ENCODE data around the gene SLC33A1. TPM values are rescaled to one million over a fixed set of nuclear protein-coding genes. Genes with fewer than 3 reads are reported as not detected.
"Not testable (repeated sequence)": the region's sequence is repeated elsewhere in the genome, so short reads cannot be mapped to it uniquely, and the experiment has no call there.

The SLC33A1 gene
- total RNA-seq, 1 experiment from 2014 or later = 24.9 TPM

DNA sequence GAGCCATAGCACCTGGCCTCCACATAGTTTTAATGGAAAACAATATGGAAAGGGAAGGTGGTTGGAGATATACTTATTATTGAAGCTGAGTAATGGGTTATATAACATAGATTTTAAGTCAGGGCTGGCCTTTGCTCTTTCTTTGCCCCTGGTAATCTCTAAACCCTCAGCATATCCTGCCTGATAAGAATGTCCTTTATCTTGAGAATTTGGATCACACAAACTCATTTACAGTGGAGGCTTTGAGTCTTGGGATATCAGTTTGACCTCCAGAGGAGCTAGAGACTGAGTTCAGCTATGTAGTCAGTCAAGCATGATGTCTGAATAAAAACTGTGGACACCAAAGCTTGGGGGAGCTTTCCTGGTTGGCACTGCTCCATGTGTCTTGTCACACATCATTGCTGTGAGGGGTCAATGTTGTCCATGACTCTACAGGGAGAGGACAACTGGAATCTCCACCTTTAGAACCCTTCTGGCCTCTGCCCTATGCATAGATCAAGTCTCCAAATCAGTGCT, 39.1 kb downstream of the SLC33A1 start (continued):
- TF ChIP-seq, protein P1, sequence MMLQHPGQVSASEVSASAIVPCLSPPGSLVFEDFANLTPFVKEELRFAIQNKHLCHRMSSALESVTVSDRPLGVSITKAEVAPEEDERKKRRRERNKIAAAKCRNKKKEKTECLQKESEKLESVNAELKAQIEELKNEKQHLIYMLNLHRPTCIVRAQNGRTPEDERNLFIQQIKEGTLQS (CRISPR knock-in tag; conservative IDR thresholded peaks at IDR 0.05) = no peak
- TF ChIP-seq, protein P2, sequence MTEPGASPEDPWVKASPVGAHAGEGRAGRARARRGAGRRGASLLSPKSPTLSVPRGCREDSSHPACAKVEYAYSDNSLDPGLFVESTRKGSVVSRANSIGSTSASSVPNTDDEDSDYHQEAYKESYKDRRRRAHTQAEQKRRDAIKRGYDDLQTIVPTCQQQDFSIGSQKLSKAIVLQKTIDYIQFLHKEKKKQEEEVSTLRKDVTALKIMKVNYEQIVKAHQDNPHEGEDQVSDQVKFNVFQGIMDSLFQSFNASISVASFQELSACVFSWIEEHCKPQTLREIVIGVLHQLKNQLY (CRISPR knock-in tag; IDR thresholded peaks at IDR 0.05) = no peak
- TF ChIP-seq, protein P3, sequence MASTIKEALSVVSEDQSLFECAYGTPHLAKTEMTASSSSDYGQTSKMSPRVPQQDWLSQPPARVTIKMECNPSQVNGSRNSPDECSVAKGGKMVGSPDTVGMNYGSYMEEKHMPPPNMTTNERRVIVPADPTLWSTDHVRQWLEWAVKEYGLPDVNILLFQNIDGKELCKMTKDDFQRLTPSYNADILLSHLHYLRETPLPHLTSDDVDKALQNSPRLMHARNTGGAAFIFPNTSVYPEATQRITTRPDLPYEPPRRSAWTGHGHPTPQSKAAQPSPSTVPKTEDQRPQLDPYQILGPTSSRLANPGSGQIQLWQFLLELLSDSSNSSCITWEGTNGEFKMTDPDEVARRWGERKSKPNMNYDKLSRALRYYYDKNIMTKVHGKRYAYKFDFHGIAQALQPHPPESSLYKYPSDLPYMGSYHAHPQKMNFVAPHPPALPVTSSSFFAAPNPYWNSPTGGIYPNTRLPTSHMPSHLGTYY (CRISPR knock-in tag; IDR thresholded peaks at IDR 0.05) = no peak
- TF ChIP-seq, protein P4, sequence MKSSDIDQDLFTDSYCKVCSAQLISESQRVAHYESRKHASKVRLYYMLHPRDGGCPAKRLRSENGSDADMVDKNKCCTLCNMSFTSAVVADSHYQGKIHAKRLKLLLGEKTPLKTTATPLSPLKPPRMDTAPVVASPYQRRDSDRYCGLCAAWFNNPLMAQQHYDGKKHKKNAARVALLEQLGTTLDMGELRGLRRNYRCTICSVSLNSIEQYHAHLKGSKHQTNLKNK (CRISPR knock-in tag; IDR thresholded peaks at IDR 0.05) = no peak

DNA sequence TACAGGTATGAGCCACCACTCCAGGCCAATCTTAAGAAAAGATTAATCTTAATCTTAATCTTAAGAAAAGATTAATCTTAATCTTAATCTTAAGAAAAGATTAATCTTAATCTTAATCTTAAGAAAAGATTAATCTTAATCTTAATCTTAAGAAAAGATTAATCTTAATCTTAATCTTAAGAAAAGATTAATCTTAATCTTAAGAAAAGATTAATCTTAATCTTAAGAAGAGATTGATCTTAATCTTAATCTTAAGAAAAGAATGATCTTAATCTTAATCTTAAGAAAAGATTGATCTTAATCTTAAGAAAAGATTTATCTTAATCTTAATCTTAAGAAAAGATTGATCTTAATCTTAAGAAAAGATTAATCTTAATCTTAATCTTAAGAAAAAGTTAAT, 41.0 kb downstream of the SLC33A1 start:
- POLR2A ChIA-PET; H3K9me3 Mint-ChIP-seq; H3K27me3 Mint-ChIP-seq (ENCODE audit: low read depth); H3K27ac Mint-ChIP-seq; H3K36me3 Mint-ChIP-seq; ATAC-seq; H3K4me3 Mint-ChIP-seq; H3K4me1 Mint-ChIP-seq; DNase-seq (ENCODE audit: low spot score): not testable (repeated sequence)
- TF ChIP-seq OVOL2 (CRISPR knock-in tag; IDR thresholded peaks at IDR 0.05; ENCODE audit: borderline replicate concordance) = peak; percentile 58; the same call in 1 of the 2 replicates
- CTCF ChIA-PET = interaction anchor here (1.1 kb wide), 1 partner anchor 457 kb away, joined by 4 read pairs; no protein-coding TSS in a partner anchor

DNA sequence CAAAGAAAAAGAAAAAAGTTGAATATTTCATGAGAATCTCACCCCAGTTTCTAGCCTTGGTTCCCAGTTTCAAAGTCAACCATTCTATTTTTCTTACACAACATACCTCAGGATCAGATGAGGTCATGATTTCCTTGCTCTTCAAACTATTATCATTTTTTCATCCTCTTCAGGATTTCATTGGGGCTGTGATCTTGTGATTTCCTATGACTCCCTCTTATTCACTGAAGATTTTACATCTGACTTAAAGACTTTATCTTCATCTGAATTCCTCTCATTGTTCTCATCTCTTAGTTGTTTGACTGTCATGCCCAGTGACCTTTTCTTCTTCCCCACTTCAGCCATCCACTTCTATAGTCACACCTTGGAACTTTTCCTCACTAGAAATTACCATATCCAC, 45.0 kb downstream of the SLC33A1 start:
- DNase-seq (ENCODE audit: low spot score) = no peak
- POLR2A ChIA-PET = no interaction called here
- H3K27me3 Mint-ChIP-seq (ENCODE audit: low read depth) = no peaks in the 10 kb centered on the region; the same call in 1 of the 2 replicates
- CTCF ChIA-PET = interaction anchor here (1.5 kb wide), 1 partner anchor 61 kb away, joined by 4 read pairs; the partner anchor contains the start of gene GMPS
- H3K27ac Mint-ChIP-seq = no peak overlapping the region
- H3K4me1 Mint-ChIP-seq = no peaks in the 10 kb centered on the region
- no peaks in the 10 kb centered on the region for H3K36me3 Mint-ChIP-seq
- no peak overlapping the region for H3K4me3 Mint-ChIP-seq
- no peaks in the 10 kb centered on the region for H3K9me3 Mint-ChIP-seq
- no peak for ATAC-seq
- TF ChIP-seq ZBTB21 (CRISPR knock-in tag; IDR thresholded peaks at IDR 0.05; ENCODE audit: borderline replicate concordance) (no peak), ZNF219 (CRISPR knock-in tag; IDR thresholded peaks at IDR 0.05; ENCODE audit: borderline replicate concordance) (no peak), EMX1 (CRISPR knock-in tag; IDR thresholded peaks at IDR 0.05) (no peak), KAT7 (CRISPR knock-in tag; IDR thresholded peaks at IDR 0.05; ENCODE audit: borderline replicate concordance) (no peak)
- TF ChIP-seq, protein P5, sequence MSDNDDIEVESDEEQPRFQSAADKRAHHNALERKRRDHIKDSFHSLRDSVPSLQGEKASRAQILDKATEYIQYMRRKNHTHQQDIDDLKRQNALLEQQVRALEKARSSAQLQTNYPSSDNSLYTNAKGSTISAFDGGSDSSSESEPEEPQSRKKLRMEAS (CRISPR knock-in tag; IDR thresholded peaks at IDR 0.05) = no peak
- TF ChIP-seq, protein P6, sequence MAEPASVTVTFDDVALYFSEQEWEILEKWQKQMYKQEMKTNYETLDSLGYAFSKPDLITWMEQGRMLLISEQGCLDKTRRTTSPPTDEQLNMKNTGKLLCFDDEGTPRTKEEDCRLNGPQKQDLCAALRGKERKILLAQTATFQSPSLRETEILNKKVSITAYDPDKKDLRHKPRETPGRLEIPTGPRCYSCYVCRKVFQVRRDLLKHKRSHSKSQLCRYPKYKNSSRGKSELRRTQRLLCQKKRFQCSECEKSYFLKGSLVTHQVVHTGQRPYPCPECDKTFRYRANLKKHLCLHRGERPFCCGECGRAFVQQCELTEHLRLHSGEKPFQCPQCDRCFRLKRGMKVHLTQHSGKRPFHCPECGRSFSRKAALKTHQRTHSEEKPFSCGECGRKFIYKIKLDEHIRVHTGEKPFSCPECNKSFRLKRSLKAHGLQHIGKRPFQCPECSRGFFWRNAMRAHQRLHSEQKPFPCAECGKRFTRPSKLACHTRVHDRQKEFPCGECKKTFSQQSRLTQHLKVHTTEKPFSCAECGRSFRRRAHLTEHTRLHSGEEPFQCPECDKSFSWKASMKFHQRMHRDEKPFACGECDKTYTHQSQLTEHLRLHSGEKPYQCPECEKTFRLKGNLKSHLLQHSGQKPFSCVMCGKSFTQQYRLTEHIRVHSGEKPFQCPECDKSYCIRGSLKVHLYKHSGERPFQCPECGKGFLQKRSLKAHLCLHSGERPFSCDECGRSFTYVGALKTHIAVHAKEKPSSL (CRISPR knock-in tag; conservative IDR thresholded peaks at IDR 0.05) = no peak
- TF ChIP-seq, protein P7, sequence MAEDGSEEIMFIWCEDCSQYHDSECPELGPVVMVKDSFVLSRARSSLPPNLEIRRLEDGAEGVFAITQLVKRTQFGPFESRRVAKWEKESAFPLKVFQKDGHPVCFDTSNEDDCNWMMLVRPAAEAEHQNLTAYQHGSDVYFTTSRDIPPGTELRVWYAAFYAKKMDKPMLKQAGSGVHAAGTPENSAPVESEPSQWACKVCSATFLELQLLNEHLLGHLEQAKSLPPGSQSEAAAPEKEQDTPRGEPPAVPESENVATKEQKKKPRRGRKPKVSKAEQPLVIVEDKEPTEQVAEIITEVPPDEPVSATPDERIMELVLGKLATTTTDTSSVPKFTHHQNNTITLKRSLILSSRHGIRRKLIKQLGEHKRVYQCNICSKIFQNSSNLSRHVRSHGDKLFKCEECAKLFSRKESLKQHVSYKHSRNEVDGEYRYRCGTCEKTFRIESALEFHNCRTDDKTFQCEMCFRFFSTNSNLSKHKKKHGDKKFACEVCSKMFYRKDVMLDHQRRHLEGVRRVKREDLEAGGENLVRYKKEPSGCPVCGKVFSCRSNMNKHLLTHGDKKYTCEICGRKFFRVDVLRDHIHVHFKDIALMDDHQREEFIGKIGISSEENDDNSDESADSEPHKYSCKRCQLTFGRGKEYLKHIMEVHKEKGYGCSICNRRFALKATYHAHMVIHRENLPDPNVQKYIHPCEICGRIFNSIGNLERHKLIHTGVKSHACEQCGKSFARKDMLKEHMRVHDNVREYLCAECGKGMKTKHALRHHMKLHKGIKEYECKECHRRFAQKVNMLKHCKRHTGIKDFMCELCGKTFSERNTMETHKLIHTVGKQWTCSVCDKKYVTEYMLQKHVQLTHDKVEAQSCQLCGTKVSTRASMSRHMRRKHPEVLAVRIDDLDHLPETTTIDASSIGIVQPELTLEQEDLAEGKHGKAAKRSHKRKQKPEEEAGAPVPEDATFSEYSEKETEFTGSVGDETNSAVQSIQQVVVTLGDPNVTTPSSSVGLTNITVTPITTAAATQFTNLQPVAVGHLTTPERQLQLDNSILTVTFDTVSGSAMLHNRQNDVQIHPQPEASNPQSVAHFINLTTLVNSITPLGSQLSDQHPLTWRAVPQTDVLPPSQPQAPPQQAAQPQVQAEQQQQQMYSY (CRISPR knock-in tag; IDR thresholded peaks at IDR 0.05) = no peak
- TF ChIP-seq, protein P8, sequence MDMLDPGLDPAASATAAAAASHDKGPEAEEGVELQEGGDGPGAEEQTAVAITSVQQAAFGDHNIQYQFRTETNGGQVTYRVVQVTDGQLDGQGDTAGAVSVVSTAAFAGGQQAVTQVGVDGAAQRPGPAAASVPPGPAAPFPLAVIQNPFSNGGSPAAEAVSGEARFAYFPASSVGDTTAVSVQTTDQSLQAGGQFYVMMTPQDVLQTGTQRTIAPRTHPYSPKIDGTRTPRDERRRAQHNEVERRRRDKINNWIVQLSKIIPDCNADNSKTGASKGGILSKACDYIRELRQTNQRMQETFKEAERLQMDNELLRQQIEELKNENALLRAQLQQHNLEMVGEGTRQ (CRISPR knock-in tag; IDR thresholded peaks at IDR 0.05) = no peak
- TF ChIP-seq, protein P9, sequence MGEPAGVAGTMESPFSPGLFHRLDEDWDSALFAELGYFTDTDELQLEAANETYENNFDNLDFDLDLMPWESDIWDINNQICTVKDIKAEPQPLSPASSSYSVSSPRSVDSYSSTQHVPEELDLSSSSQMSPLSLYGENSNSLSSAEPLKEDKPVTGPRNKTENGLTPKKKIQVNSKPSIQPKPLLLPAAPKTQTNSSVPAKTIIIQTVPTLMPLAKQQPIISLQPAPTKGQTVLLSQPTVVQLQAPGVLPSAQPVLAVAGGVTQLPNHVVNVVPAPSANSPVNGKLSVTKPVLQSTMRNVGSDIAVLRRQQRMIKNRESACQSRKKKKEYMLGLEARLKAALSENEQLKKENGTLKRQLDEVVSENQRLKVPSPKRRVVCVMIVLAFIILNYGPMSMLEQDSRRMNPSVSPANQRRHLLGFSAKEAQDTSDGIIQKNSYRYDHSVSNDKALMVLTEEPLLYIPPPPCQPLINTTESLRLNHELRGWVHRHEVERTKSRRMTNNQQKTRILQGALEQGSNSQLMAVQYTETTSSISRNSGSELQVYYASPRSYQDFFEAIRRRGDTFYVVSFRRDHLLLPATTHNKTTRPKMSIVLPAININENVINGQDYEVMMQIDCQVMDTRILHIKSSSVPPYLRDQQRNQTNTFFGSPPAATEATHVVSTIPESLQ (CRISPR knock-in tag; IDR thresholded peaks at IDR 0.05) = no peak
- TF ChIP-seq, protein P10, sequence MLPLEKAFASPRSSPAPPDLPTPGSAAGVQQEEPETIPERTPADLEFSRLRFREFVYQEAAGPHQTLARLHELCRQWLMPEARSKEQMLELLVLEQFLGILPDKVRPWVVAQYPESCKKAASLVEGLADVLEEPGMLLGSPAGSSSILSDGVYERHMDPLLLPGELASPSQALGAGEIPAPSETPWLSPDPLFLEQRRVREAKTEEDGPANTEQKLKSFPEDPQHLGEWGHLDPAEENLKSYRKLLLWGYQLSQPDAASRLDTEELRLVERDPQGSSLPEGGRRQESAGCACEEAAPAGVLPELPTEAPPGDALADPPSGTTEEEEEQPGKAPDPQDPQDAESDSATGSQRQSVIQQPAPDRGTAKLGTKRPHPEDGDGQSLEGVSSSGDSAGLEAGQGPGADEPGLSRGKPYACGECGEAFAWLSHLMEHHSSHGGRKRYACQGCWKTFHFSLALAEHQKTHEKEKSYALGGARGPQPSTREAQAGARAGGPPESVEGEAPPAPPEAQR (CRISPR knock-in tag; IDR thresholded peaks at IDR 0.05) = no peak
- TF ChIP-seq, protein P3 (CRISPR knock-in tag; IDR thresholded peaks at IDR 0.05) = no peak

All from WTC11 (cell line).